GM21515 (cell line): ENCODE data around the gene GFOD1.
A peak's percentile ranks its signal among the peaks of the same experiment; 100 is the strongest.
"Not testable (repeated sequence)": the region's sequence is repeated elsewhere in the genome, so short reads cannot be mapped to it uniquely, and the experiment has no call there.

Experiments used
- ATAC-seq: cut with Tn5 transposase; IDR thresholded peaks from one replicate; pipeline ENCODE4 v1.9.1; 2021; ENCODE audit not compliant: unreplicated experiment

Gene GFOD1

GRCh38 chr6:13445744-13446115, 41.7 kb downstream of the GFOD1 start:
- ATAC-seq, result no peak

- ATAC-seq, result no peak
These were observed 42.2 kb downstream of the GFOD1 start for GRCh38 chr6:13445005-13445743.

GRCh38 chr6:13444604-13445003, 42.8 kb downstream of the GFOD1 start:
- no peak for ATAC-seq

- not testable (repeated sequence) for ATAC-seq
These were observed 43.4 kb downstream of the GFOD1 start for GRCh38 chr6:13443978-13444377.

- no peak for ATAC-seq
These were observed 45.6 kb downstream of the GFOD1 start for GRCh38 chr6:13441778-13442177.

- no peak for ATAC-seq
These were observed 47.8 kb downstream of the GFOD1 start for GRCh38 chr6:13439644-13440043.

- ATAC-seq, result no peak
These were observed 49.3 kb downstream of the GFOD1 start for GRCh38 chr6:13438126-13438525.

GRCh38 chr6:13437218-13437996, 50.0 kb downstream of the GFOD1 start:
- no peak for ATAC-seq

- no peak for ATAC-seq
These were observed 50.8 kb downstream of the GFOD1 start for GRCh38 chr6:13436399-13437217.

GRCh38 chr6:13435477-13436246, 51.7 kb downstream of the GFOD1 start:
- no peak for ATAC-seq

GRCh38 chr6:13434777-13435176, 52.6 kb downstream of the GFOD1 start:
- no peak for ATAC-seq

GRCh38 chr6:13434135-13434775, 53.1 kb downstream of the GFOD1 start:
- ATAC-seq, result not testable (repeated sequence)

GRCh38 chr6:13433709-13434121, 53.7 kb downstream of the GFOD1 start:
- ATAC-seq, result no peak

GRCh38 chr6:13432526-13433184, 54.7 kb downstream of the GFOD1 start:
- no peak for ATAC-seq

- ATAC-seq, result no peak
These were observed 55.4 kb downstream of the GFOD1 start for GRCh38 chr6:13431861-13432465.

- ATAC-seq, result no peak
These were observed 56.2 kb downstream of the GFOD1 start for GRCh38 chr6:13431059-13431656.

GRCh38 chr6:13429406-13429753, 58.0 kb downstream of the GFOD1 start:
- ATAC-seq, result no peak

- ATAC-seq, result peak; percentile 16
These were observed 58.6 kb downstream of the GFOD1 start for GRCh38 chr6:13428583-13429405.
